Adrenal gland (tissue), 12 donors: ENCODE data around the gene KAT6B. TPM values are rescaled to one million over a fixed set of nuclear protein-coding genes. Genes with fewer than 3 reads are reported as not detected.

ENCODE experiments used
- DNase-seq, 7 donors: peaks; one replicate each; pipeline ENCODE4 v3.0.0-alpha.2; 2019 to 2020
- H3K27ac ChIP-seq, 5 donors: fragments of 200-600 bp; sonication (generic) in 4 of 5; 1 replicate in 3 of 5; 2 replicates in 2 of 5; pipeline versions ENCODE4 v1.5.1 to v1.8.0; 2016 to 2020; ENCODE audit warnings: mild to moderate bottlenecking in 1 of 5
- H3K27me3 ChIP-seq: fragments of 200-600 bp; 2 replicates; pipeline ENCODE4 v1.8.0; 2021
- H3K36me3 ChIP-seq, 2 donors: fragments of 200-600 bp; replicated peaks in 1 of 2; 1 replicate in 1 of 2; 2 replicates in 1 of 2; pipeline versions ENCODE4 v1.5.1 to v1.8.0; 2018 to 2022
- H3K4me1 ChIP-seq, 2 donors: fragments of 200-600 bp; replicated peaks in 1 of 2; 1 replicate in 1 of 2; 2 replicates in 1 of 2; pipeline versions ENCODE4 v1.5.1 to v1.8.0; 2018 to 2021
- H3K4me3 ChIP-seq, 4 donors: fragments of 200-600 bp; sonication (generic) in 3 of 4; one replicate each; pipeline ENCODE4 v1.5.1; 2016 to 2018
- H3K9me3 ChIP-seq, 3 donors: fragments of 200-600 bp; sonication (generic) in 1 of 3; replicated peaks in 1 of 3; 1 replicate in 2 of 3; 2 replicates in 1 of 3; pipeline versions ENCODE4 v1.5.1 to v1.8.0; 2016 to 2021
- CTCF ChIP-seq, 6 experiments: fragments of 450-650 bp in 4 of 6; fragments of 200-600 bp in 2 of 6; sonication (generic) in 1 of 6; IDR thresholded peaks; 1 replicate in 5 of 6; 2 replicates in 1 of 6; pipeline versions ENCODE4 v1.5.1 to v1.8.0; 2016 to 2021; ENCODE audit warnings: antibody characterized with exemption in 6 of 6, mild to moderate bottlenecking in 2 of 6, moderate library complexity in 1 of 6
- POLR2A ChIP-seq, 2 donors: fragments of 450-650 bp; IDR thresholded peaks; one replicate each; pipeline ENCODE4 v1.6.1; 2017; ENCODE audit warnings: antibody characterized with exemption in 2 of 2, mild to moderate bottlenecking in 2 of 2, moderate library complexity in 1 of 2
- WGBS, 4 donors: extraction: QIAGEN DNeasy Blood & Tissue Kit in 2 of 4; methylation state at CpG; one replicate each; pipeline versions ENCODE4 v1.1.5 to v1.1.7; 2013 to 2017; 5-methylcytosine and 5-hydroxymethylcytosine counted together
- intact Hi-C, 2 donors: fragments of 100-400 bp; cut with DNase I; formaldehyde crosslinking; loops; one replicate each; pipeline versions ENCODE4 v1.14.1 to v1.15.0; 2022 to 2023
- polyA plus RNA-seq, 3 donors: library from polyadenylated mRNA; stranded (reverse); fragments of 200-250 nt in 2 of 3; fragments of 350-450 nt in 1 of 3; fragmentation: Illumina TruSeq in 1 of 3; extraction: RNeasy Lipid Tissue Mini Kit (QIAGEN cat#74804) in 1 of 3; gene quantifications; one replicate each; pipeline ENCODE4 v1.2.3, GENCODE V29; 2013 to 2014
- total RNA-seq, 9 donors: library from RNA; depleted of rRNA in 4 of 9; stranded (reverse); fragments of >200 nt in 4 of 9; fragments of 120-200 nt in 1 of 9; fragmentation: NEBNext Ultra II Directional in 1 of 9; extraction: Animal tissue kit (Norgen Biotek cat#: 25700) in 1 of 9; gene quantifications; one replicate each; pipeline versions ENCODE4 v1.1.0 to v1.2.4, GENCODE V29; 2013 to 2023
- donor health status: healthy with polysubstance abuse.
- donor health status: Bipolar disorder and iron deficiency.
- donor health status: DM: yes; HTN: yes; CAD: no.
- donor health status: DM: no; HTN: no; CAD: no.
- donor health status: DM: no; HTN: no; CAD: no.
- donor health status: DM: yes; HTN: yes; CAD: no.

The KAT6B gene
- total and polyA plus RNA-seq, 12 donors, result 6.0 to 50.2 (median 25.8) TPM

GRCh38 chr10:74794531-74794930 is 31.9 kb upstream of the KAT6B start:
- intact Hi-C loops, result no loop called here
- H3K27me3 ChIP-seq, result no peaks in the 10 kb centered on the region
- H3K27ac ChIP-seq, result no peak overlapping the region
- no peak overlapping the region for H3K4me3 ChIP-seq
- no peaks in the 10 kb centered on the region for H3K4me1 ChIP-seq
- TF ChIP-seq CTCF (IDR thresholded peaks at IDR 0.05) (no peak), POLR2A (IDR thresholded peaks at IDR 0.05) (no peak)
- no peak for DNase-seq
- no peaks in the 10 kb centered on the region for H3K36me3 ChIP-seq
- no peaks in the 10 kb centered on the region for H3K9me3 ChIP-seq
- WGBS, 4 donors, result 76 to 88% (median 78%) methylated on average over 1 of the region's 1 CpG

GRCh38 chr10:74797550-74797949 is 28.9 kb upstream of the KAT6B start:
- Histone ChIP-seq H3K27me3 (no peaks in the 10 kb centered on the region), H3K27ac (no peak overlapping the region), H3K36me3 (no peaks in the 10 kb centered on the region), H3K4me3 (no peak overlapping the region), H3K9me3 (no peaks in the 10 kb centered on the region), H3K4me1 (no peaks in the 10 kb centered on the region)
- no peak for DNase-seq
- intact Hi-C loops, result no loop called here
- WGBS, 4 donors, result 80 to 96% (median 86%) methylated on average over 1 of the region's 1 CpG
- TF ChIP-seq CTCF (IDR thresholded peaks at IDR 0.05) (no peak), POLR2A (IDR thresholded peaks at IDR 0.05) (no peak)

GRCh38 chr10:74799721-74800221 is 26.6 kb upstream of the KAT6B start:
- Histone ChIP-seq H3K27me3 (no peaks in the 10 kb centered on the region), H3K4me3 (no peak overlapping the region), H3K36me3 (no peaks in the 10 kb centered on the region), H3K9me3 (no peaks in the 10 kb centered on the region), H3K27ac (no peak overlapping the region), H3K4me1 (no peaks in the 10 kb centered on the region)
- TF ChIP-seq POLR2A (IDR thresholded peaks at IDR 0.05), result no peak
- TF ChIP-seq CTCF (IDR thresholded peaks at IDR 0.05), result no peak
- intact Hi-C loops, result no loop called here
- DNase-seq, result no peak
- WGBS, 4 donors, result 57 to 63% (median 61%) methylated on average over 5 of the region's 5 CpGs

GRCh38 chr10:74801447-74801846 is 25.0 kb upstream of the KAT6B start:
- Histone ChIP-seq H3K4me3 (no peak overlapping the region), H3K27ac (no peak overlapping the region), H3K4me1 (no peaks in the 10 kb centered on the region), H3K27me3 (no peaks in the 10 kb centered on the region), H3K9me3 (no peaks in the 10 kb centered on the region), H3K36me3 (no peaks in the 10 kb centered on the region)
- intact Hi-C loops, result no loop called here
- TF ChIP-seq CTCF (IDR thresholded peaks at IDR 0.05) (no peak), POLR2A (IDR thresholded peaks at IDR 0.05) (no peak)
- 86 to 93% (median 90%) methylated on average over 2 of the region's 2 CpGs for WGBS, 4 donors
- DNase-seq, result no peak
